GM12874 (cell line): ENCODE data around the gene PRAF2.

Source experiments
- CTCF ChIP-seq: IDR thresholded peaks from 2 replicates; pipeline ENCODE4 v1.5.1; 2011; ENCODE audit warnings: low read depth, mild to moderate bottlenecking, control low read depth, low read length, moderate library complexity; ENCODE audit not compliant: insufficient read depth

Gene PRAF2

GRCh38 chrX:49066278-49066677 is 7.5 kb downstream of the PRAF2 start:
- no peak for TF ChIP-seq CTCF

- no peak for TF ChIP-seq CTCF
These were observed 9.1 kb downstream of the PRAF2 start for GRCh38 chrX:49064735-49065134.

- no peak for TF ChIP-seq CTCF
These were observed 9.5 kb downstream of the PRAF2 start for GRCh38 chrX:49064303-49064702.

- no peak for TF ChIP-seq CTCF
These were observed 10.1 kb downstream of the PRAF2 start for GRCh38 chrX:49063715-49064114.

- TF ChIP-seq CTCF = no peak
These were observed 11.9 kb downstream of the PRAF2 start for GRCh38 chrX:49061916-49062315.

- no peak for TF ChIP-seq CTCF
These were observed 12.3 kb downstream of the PRAF2 start for GRCh38 chrX:49061490-49061889.

GRCh38 chrX:49060914-49061313 is 12.9 kb downstream of the PRAF2 start:
- no peak for TF ChIP-seq CTCF

GRCh38 chrX:49059681-49060085 is 14.1 kb downstream of the PRAF2 start:
- no peak for TF ChIP-seq CTCF
